Lower lobe of right lung (tissue), 2 donors: ENCODE measurements around the gene SEPTIN10. TPM values are rescaled to one million over a fixed set of nuclear protein-coding genes. Genes with fewer than 3 reads are reported as not detected.

Experiments
- ATAC-seq, 2 donors: fragments of 200-7000 bp; cut with Tn5 transposase; one replicate each; pipeline ENCODE4 v1.9.1; 2020 to 2022; ENCODE audit warnings: mild to moderate bottlenecking in 2 of 2, moderate library complexity in 2 of 2
- DNase-seq: peaks from one replicate; pipeline ENCODE4 v3.0.0-alpha.2; 2020
- H3K27ac ChIP-seq: fragments of 200-600 bp; one replicate; pipeline ENCODE4 v1.8.0; 2022
- H3K27me3 ChIP-seq: fragments of 200-600 bp; one replicate; pipeline ENCODE4 v1.8.0; 2022; ENCODE audit warnings: low read depth
- H3K36me3 ChIP-seq: fragments of 200-600 bp; one replicate; pipeline ENCODE4 v1.8.0; 2022; ENCODE audit warnings: mild to moderate bottlenecking
- H3K4me1 ChIP-seq: fragments of 200-600 bp; one replicate; pipeline ENCODE4 v1.8.0; 2022
- H3K4me3 ChIP-seq: fragments of 200-600 bp; one replicate; pipeline ENCODE4 v1.8.0; 2022; ENCODE audit warnings: mild to moderate bottlenecking
- H3K9me3 ChIP-seq: fragments of 200-600 bp; one replicate; pipeline ENCODE4 v1.8.0; 2022
- CTCF ChIP-seq: fragments of 200-600 bp; IDR thresholded peaks from one replicate; pipeline ENCODE4 v1.8.0; 2022; ENCODE audit warnings: antibody characterized with exemption, mild to moderate bottlenecking
- intact Hi-C: fragments of 100-400 bp; cut with DNase I; formaldehyde crosslinking; loops from one replicate; pipeline ENCODE4 v1.11.0; 2022
- total RNA-seq: library from RNA; stranded (reverse); fragmentation: NEBNext Ultra II Directional; extraction: Animal tissue kit (Norgen Biotek cat#: 25700); gene quantifications from one replicate; pipeline ENCODE4 v1.2.1, GENCODE V29; 2021
- donor health status: DM: no; HTN: yes; CAD: no; lungs with severe emphysema.

SEPTIN10 gene
- total RNA-seq, 1 donor from 2014 or later: 86.9 TPM

GRCh38 chr2:109508556-109508955, 105.2 kb downstream of the SEPTIN10 start:
- Histone ChIP-seq H3K36me3 (no peaks in the 10 kb centered on the region), H3K27ac (no peak overlapping the region), H3K4me3 (no peak overlapping the region), H3K27me3 (no peaks in the 10 kb centered on the region), H3K4me1 (no peaks in the 10 kb centered on the region), H3K9me3 (peaks cover 5% of the 10 kb centered on the region)
- DNase-seq (no peak), ATAC-seq (no peak)
- no peak for TF ChIP-seq CTCF
- intact Hi-C loops: no loop called here

- no peak overlapping the region for H3K4me3 ChIP-seq
- DNase-seq (no peak), ATAC-seq (no peak)
- H3K4me1 ChIP-seq: no peaks in the 10 kb centered on the region
- no peak overlapping the region for H3K27ac ChIP-seq
- H3K27me3 ChIP-seq: no peaks in the 10 kb centered on the region
- H3K36me3 ChIP-seq: no peaks in the 10 kb centered on the region
- peaks cover 5% of the 10 kb centered on the region for H3K9me3 ChIP-seq
- intact Hi-C loops: no loop called here
- no peak for TF ChIP-seq CTCF
Observed at GRCh38 chr2:109507828-109508227, 105.9 kb downstream of the SEPTIN10 start.

- no peak for TF ChIP-seq CTCF
- no peaks in the 10 kb centered on the region for H3K27me3 ChIP-seq
- no peak overlapping the region for H3K27ac ChIP-seq
- no peaks in the 10 kb centered on the region for H3K36me3 ChIP-seq
- no peaks in the 10 kb centered on the region for H3K4me1 ChIP-seq
- no peak overlapping the region for H3K4me3 ChIP-seq
- intact Hi-C loops: no loop called here
- ATAC-seq: no peak
- DNase-seq: no peak
- peaks cover 5% of the 10 kb centered on the region for H3K9me3 ChIP-seq
Observed at GRCh38 chr2:109507217-109507616, 106.5 kb downstream of the SEPTIN10 start.

GRCh38 chr2:109503191-109503590, 110.6 kb downstream of the SEPTIN10 start:
- ATAC-seq (no peak), DNase-seq (no peak)
- H3K27ac ChIP-seq: no peak overlapping the region
- H3K27me3 ChIP-seq: no peaks in the 10 kb centered on the region
- H3K4me1 ChIP-seq: peaks cover 9% of the 10 kb centered on the region
- peaks cover 5% of the 10 kb centered on the region for H3K9me3 ChIP-seq
- H3K4me3 ChIP-seq: no peak overlapping the region
- intact Hi-C loops: no loop called here
- TF ChIP-seq CTCF: no peak
- no peaks in the 10 kb centered on the region for H3K36me3 ChIP-seq

- intact Hi-C loops: no loop called here
- Histone ChIP-seq H3K9me3 (peaks cover 5% of the 10 kb centered on the region), H3K27me3 (no peaks in the 10 kb centered on the region), H3K36me3 (no peaks in the 10 kb centered on the region), H3K4me1 (peaks cover 26% of the 10 kb centered on the region), H3K27ac (no peak overlapping the region), H3K4me3 (no peak overlapping the region)
- ATAC-seq (no peak), DNase-seq (no peak)
- no peak for TF ChIP-seq CTCF
Observed at GRCh38 chr2:109501461-109501860, 112.3 kb downstream of the SEPTIN10 start.

- ATAC-seq (no peak), DNase-seq (no peak)
- Histone ChIP-seq H3K4me3 (no peak overlapping the region), H3K36me3 (no peaks in the 10 kb centered on the region), H3K9me3 (peaks cover 5% of the 10 kb centered on the region), H3K27ac (no peak overlapping the region), H3K27me3 (no peaks in the 10 kb centered on the region), H3K4me1 (peaks cover 26% of the 10 kb centered on the region)
- intact Hi-C loops: no loop called here
- TF ChIP-seq CTCF: no peak
Observed at GRCh38 chr2:109500910-109501309, 112.9 kb downstream of the SEPTIN10 start.
